Upper lobe of right lung (tissue), 1 donor: ENCODE measurements around the gene DCAF11. TPM values are rescaled to one million over a fixed set of nuclear protein-coding genes. Genes with fewer than 3 reads are reported as not detected.
A peak's percentile ranks its signal among the peaks of the same experiment; 100 is the strongest.

ENCODE experiments used
- ATAC-seq: fragments of 200-7000 bp; cut with Tn5 transposase; one replicate; pipeline ENCODE4 v1.9.1; 2020; ENCODE audit warnings: mild to moderate bottlenecking, moderate library complexity
- DNase-seq: peaks from one replicate; pipeline ENCODE4 v3.0.0-alpha.2; 2020
- H3K27ac ChIP-seq: fragments of 200-600 bp; one replicate; pipeline ENCODE4 v1.8.0; 2022
- H3K27me3 ChIP-seq: fragments of 200-600 bp; one replicate; pipeline ENCODE4 v1.8.0; 2022; ENCODE audit warnings: mild to moderate bottlenecking
- H3K36me3 ChIP-seq: fragments of 200-600 bp; one replicate; pipeline ENCODE4 v1.8.0; 2022
- H3K4me1 ChIP-seq: fragments of 200-600 bp; one replicate; pipeline ENCODE4 v1.8.0; 2022
- H3K4me3 ChIP-seq: fragments of 200-600 bp; one replicate; pipeline ENCODE4 v1.8.0; 2022; ENCODE audit warnings: mild to moderate bottlenecking
- H3K9me3 ChIP-seq: fragments of 200-600 bp; one replicate; pipeline ENCODE4 v1.8.0; 2022
- CTCF ChIP-seq: fragments of 200-600 bp; IDR thresholded peaks from one replicate; pipeline ENCODE4 v1.8.0; 2022; ENCODE audit warnings: antibody characterized with exemption
- intact Hi-C: fragments of 100-400 bp; cut with DNase I; formaldehyde crosslinking; loops from one replicate; pipeline ENCODE4 v1.11.0; 2022
- total RNA-seq: library from RNA; stranded (reverse); fragmentation: NEBNext Ultra II Directional; extraction: Animal tissue kit (Norgen Biotek cat#: 25700); gene quantifications from one replicate; pipeline ENCODE4 v1.2.1, GENCODE V29; 2021
- donor health status: DM: no; HTN: yes; CAD: no; lungs with severe emphysema.

The DCAF11 gene
- total RNA-seq, 1 donor from 2014 or later = 57.8 TPM

GRCh38 chr14:24081739-24082211 is 32.8 kb upstream of the DCAF11 start:
- no peak for TF ChIP-seq CTCF
- intact Hi-C loops = no loop called here
- Histone ChIP-seq H3K27me3 (no peaks in the 10 kb centered on the region), H3K9me3 (no peaks in the 10 kb centered on the region), H3K4me3 (peak overlapping the region; percentile 60), H3K4me1 (peaks cover 10% of the 10 kb centered on the region), H3K27ac (peak overlapping the region; percentile 63), H3K36me3 (no peaks in the 10 kb centered on the region)
- ATAC-seq (no peak), DNase-seq (no peak)

- Histone ChIP-seq H3K36me3 (no peaks in the 10 kb centered on the region), H3K9me3 (no peaks in the 10 kb centered on the region), H3K27ac (no peak overlapping the region), H3K4me1 (peaks cover 10% of the 10 kb centered on the region), H3K4me3 (no peak overlapping the region), H3K27me3 (no peaks in the 10 kb centered on the region)
- TF ChIP-seq CTCF = no peak
- ATAC-seq (no peak), DNase-seq (no peak)
- intact Hi-C loops = no loop called here
Observed at GRCh38 chr14:24082411-24083080, 32.0 kb upstream of the DCAF11 start.

GRCh38 chr14:24083462-24083861 is 31.1 kb upstream of the DCAF11 start:
- H3K4me3 ChIP-seq = no peak overlapping the region
- intact Hi-C loops = no loop called here
- no peaks in the 10 kb centered on the region for H3K9me3 ChIP-seq
- no peaks in the 10 kb centered on the region for H3K36me3 ChIP-seq
- no peak overlapping the region for H3K27ac ChIP-seq
- TF ChIP-seq CTCF = no peak
- no peak for DNase-seq
- peaks cover 10% of the 10 kb centered on the region for H3K4me1 ChIP-seq
- H3K27me3 ChIP-seq = no peaks in the 10 kb centered on the region
- no peak for ATAC-seq

GRCh38 chr14:24084440-24084839 is 30.1 kb upstream of the DCAF11 start:
- Histone ChIP-seq H3K4me3 (no peak overlapping the region), H3K27me3 (no peaks in the 10 kb centered on the region), H3K4me1 (peaks cover 10% of the 10 kb centered on the region), H3K36me3 (no peaks in the 10 kb centered on the region), H3K9me3 (no peaks in the 10 kb centered on the region), H3K27ac (no peak overlapping the region)
- TF ChIP-seq CTCF = no peak
- intact Hi-C loops = no loop called here
- ATAC-seq (no peak), DNase-seq (no peak)

- no peak for TF ChIP-seq CTCF
- no peaks in the 10 kb centered on the region for H3K27me3 ChIP-seq
- intact Hi-C loops = no loop called here
- no peak for ATAC-seq
- DNase-seq = no peak
- no peak overlapping the region for H3K27ac ChIP-seq
- peaks cover 10% of the 10 kb centered on the region for H3K4me1 ChIP-seq
- H3K4me3 ChIP-seq = no peak overlapping the region
- H3K9me3 ChIP-seq = no peaks in the 10 kb centered on the region
- H3K36me3 ChIP-seq = no peaks in the 10 kb centered on the region
Observed at GRCh38 chr14:24085215-24085614, 29.4 kb upstream of the DCAF11 start.
